ENCODE data around the gene SLC26A2.

DNA sequence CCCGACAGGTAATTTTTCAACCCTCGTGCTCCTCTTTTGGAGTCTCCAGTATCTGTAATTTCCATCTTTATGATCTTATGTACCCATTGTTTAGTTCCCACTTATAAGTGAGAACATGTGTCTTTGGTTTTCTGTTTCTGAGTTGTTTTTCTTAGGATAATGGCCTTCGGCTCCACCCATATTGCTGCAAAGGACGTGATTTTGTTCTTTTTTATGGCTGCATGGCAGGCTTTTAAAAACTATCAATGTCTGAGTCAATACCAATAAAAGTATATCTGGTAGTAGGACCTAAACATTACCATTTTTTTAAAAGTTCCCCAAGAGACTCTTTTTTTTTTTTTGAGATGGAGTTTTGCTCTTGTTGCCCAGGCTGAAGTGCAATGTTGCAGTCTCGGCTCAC, 3.9 kb upstream of the SLC26A2 start:
- TF ChIP-seq, protein P1, sequence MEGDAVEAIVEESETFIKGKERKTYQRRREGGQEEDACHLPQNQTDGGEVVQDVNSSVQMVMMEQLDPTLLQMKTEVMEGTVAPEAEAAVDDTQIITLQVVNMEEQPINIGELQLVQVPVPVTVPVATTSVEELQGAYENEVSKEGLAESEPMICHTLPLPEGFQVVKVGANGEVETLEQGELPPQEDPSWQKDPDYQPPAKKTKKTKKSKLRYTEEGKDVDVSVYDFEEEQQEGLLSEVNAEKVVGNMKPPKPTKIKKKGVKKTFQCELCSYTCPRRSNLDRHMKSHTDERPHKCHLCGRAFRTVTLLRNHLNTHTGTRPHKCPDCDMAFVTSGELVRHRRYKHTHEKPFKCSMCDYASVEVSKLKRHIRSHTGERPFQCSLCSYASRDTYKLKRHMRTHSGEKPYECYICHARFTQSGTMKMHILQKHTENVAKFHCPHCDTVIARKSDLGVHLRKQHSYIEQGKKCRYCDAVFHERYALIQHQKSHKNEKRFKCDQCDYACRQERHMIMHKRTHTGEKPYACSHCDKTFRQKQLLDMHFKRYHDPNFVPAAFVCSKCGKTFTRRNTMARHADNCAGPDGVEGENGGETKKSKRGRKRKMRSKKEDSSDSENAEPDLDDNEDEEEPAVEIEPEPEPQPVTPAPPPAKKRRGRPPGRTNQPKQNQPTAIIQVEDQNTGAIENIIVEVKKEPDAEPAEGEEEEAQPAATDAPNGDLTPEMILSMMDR (IDR thresholded peaks at IDR 0.05) = no peak
- TF ChIP-seq SIN3A (IDR thresholded peaks at IDR 0.05; ENCODE audit: borderline replicate concordance, insufficient read depth, low read depth, low read length) (no peak), POLR2AphosphoS5 (IDR thresholded peaks at IDR 0.05; ENCODE audit: low read depth, low read length) (no peak)

All from Panc1 (cell line).